ENCODE results near the gene KRTAP10-7.
"Not testable (repeated sequence)": the region's sequence is repeated elsewhere in the genome, so short reads cannot be mapped to it uniquely, and the experiment has no call there.

KRTAP10-7 gene

GRCh38 chr21:44600118-44600978 lies at the start of gene KRTAP10-7:
KRTAP10-7 (plus strand) TSS chr21:44600597; CDS start chr21:44600622, 25 bp downstream.
- DNase-seq = not testable (repeated sequence)

- DNase-seq = no peak
Observed at GRCh38 chr21:44550807-44551206, 49.6 kb upstream of the KRTAP10-7 start.

- DNase-seq = no peak
Observed at GRCh38 chr21:44551340-44551961, 48.9 kb upstream of the KRTAP10-7 start, which contains the start of gene KRTAP10-2. KRTAP10-2 (minus strand) TSS chr21:44551505; CDS start chr21:44551458, 47 bp downstream.

- DNase-seq = no peak
Observed at GRCh38 chr21:44552136-44552535, 48.3 kb upstream of the KRTAP10-7 start.

GRCh38 chr21:44552681-44553080 lies 47.7 kb upstream of the KRTAP10-7 start:
- DNase-seq = no peak

GRCh38 chr21:44555200-44555875 lies 45.1 kb upstream of the KRTAP10-7 start:
- DNase-seq = no peak

GRCh38 chr21:44556879-44557278 lies 43.5 kb upstream of the KRTAP10-7 start:
- no peak for DNase-seq

- no peak for DNase-seq
Observed at GRCh38 chr21:44557491-44558328, 42.7 kb upstream of the KRTAP10-7 start.

- DNase-seq = not testable (repeated sequence)
Observed at GRCh38 chr21:44558329-44558675, 42.1 kb upstream of the KRTAP10-7 start.

GRCh38 chr21:44558695-44559094 lies 41.7 kb upstream of the KRTAP10-7 start, which contains the start of gene KRTAP10-3:
KRTAP10-3 (minus strand) TSS chr21:44558795; CDS start chr21:44558715, 80 bp downstream.
- DNase-seq = no peak

- DNase-seq = no peak
Observed at GRCh38 chr21:44564099-44564498, 36.3 kb upstream of the KRTAP10-7 start.

GRCh38 chr21:44564886-44565598 lies 35.4 kb upstream of the KRTAP10-7 start:
- DNase-seq = no peak

GRCh38 chr21:44566403-44566802 lies 34.0 kb upstream of the KRTAP10-7 start:
- DNase-seq = peak; percentile 73

GRCh38 chr21:44567481-44568171 lies 32.8 kb upstream of the KRTAP10-7 start:
- DNase-seq = no peak

- DNase-seq = no peak
Observed at GRCh38 chr21:44568261-44568660, 32.1 kb upstream of the KRTAP10-7 start.

GRCh38 chr21:44568667-44569556 lies 31.5 kb upstream of the KRTAP10-7 start:
- DNase-seq = no peak

GRCh38 chr21:44569861-44570517 lies 30.4 kb upstream of the KRTAP10-7 start:
- no peak for DNase-seq

- no peak for DNase-seq
Observed at GRCh38 chr21:44571296-44571695, 29.1 kb upstream of the KRTAP10-7 start.

Data from SIG-M5 (cell line).